G401.6 (cell line): Measurements from ENCODE around the gene SYNM.
"Not testable (repeated sequence)": the region's sequence is repeated elsewhere in the genome, so short reads cannot be mapped to it uniquely, and the experiment has no call there.

Experiments
- FAIRE-seq: peaks from 2 replicates; lab custom pipeline; 2012; peaks lifted over from hg19 to GRCh38; lab: Jason Lieb, UNC

The SYNM gene

DNA sequence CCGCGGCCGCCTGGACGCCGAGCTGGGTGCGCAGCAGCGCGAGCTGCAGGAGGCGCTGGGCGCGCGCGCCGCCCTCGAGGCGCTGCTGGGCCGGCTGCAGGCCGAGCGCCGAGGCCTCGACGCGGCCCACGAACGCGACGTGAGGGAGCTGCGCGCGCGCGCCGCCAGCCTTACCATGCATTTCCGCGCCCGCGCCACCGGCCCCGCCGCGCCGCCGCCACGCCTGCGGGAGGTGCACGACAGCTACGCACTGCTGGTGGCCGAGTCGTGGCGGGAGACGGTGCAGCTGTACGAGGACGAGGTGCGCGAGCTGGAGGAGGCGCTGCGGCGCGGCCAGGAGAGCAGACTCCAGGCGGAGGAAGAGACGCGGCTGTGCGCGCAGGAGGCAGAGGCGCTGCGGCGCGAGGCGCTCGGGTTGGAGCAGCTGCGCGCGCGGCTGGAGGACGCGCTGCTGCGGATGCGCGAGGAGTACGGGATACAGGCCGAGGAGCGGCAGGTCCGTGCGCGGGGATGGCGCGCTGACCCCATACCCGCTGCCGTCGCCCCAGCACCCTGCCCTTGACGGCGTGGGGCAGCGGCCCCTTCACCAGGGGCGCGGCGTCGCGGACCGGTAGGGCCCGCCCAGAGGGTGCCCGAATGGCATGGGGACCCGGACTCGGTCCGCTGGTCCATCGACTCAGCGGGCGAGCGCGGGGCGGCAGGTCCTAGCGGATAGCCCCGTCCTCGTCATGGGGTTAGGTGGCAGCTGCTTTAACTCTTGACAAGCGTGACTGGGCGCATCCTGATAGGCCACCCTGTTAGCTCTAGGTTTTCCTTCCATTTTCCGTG, 848 bp downstream of the SYNM start:
- no peak for FAIRE-seq

DNA sequence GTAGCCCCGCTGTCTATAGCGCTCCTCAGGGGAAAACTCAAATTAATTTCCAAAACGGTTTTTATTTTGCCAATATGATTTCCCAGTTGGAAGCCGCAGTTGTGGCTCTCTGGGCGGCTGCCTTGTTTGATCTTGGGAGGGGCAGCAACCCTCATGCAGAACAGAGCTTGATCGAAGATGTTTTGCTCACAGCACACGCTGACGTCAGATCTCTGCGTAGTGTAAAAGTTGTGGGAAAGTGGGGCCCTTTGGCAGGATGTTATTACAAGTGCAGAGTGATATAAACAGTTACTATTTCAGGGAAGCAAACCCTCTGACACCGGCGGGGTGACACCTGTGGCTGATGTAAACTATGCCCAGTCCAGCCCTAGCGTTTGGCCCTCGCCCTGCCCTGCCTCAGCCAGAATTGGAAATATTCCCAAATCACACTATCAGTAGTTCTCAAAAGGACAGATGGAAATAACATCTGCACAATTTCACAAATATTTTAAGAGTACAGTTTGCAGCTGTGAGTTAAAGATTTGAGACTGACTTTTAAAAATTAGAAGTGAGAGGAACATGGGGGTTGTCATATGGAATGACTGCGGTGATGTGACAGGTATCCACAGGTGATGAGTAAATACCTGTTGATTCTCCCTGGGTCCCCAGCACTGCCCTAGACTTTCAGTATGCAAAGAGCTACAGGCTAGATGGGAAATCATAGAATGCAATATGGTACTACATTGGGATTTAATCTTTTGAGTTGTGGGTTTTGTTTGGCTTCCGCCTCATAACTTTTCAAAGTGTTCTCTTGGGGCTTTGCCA, 1.7 kb downstream of the SYNM start:
- no peak for FAIRE-seq

DNA sequence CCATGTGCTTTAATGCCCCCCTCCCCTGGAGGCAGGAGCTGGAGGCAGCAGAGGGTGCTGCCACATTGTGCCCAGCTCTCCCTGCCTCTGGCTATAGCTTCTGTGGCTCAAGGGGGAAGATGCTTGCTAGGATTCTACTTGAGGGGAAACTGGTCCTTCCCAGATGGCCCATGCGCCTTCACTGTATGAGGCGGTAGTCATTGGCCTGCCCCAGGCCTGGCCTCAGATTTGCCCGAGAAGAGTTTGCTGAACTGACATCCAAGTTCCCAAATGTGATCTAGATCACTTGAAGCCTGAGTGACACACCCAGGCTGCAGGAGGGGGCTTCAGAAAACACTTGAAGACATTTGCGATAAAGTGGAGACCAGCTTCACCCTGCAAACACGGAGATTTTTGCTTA, 4.1 kb downstream of the SYNM start:
- no peak for FAIRE-seq

DNA sequence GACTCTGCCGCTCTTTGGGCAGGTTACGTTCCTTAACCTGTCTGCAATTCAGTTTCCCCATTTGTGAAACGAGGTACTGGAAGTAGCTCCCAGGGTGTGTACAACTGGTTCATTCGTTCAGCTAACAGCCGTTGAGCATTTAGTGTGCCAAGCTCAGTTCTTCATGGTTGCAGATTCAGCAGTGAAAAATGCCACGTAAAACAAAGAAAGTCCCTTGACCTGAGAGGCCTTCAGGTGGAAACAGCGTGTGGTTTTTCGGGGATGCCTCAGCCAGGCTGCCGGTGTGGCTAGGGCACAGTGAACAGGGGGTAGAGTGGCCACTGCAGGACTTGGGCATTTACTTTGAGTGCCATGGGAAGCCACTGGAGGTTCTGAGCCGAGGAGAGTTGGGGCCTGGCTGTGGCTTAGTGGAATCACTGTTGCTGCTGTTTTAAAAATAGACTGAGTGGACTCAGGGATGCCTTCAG, 4.7 kb downstream of the SYNM start:
- FAIRE-seq: no peak

DNA sequence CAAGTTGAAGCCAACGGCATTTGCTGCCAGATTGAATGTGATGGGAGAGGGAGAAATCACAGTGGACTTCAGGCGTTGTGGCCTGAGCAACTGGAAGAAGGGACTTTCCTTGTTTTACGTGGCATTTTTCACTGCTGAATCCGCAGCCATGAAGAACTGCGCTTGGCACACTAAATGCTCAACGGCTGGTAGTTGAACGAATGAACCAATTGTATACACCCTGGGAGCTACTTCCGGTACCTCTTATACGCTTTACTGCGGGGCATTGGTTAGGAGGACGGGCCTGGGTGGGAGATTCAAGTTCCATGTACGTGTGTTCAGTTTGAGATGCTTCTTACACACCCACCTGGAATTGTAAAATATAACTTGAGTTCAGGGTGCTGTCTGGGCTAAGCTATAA, 5.2 kb downstream of the SYNM start:
- no peak for FAIRE-seq

DNA sequence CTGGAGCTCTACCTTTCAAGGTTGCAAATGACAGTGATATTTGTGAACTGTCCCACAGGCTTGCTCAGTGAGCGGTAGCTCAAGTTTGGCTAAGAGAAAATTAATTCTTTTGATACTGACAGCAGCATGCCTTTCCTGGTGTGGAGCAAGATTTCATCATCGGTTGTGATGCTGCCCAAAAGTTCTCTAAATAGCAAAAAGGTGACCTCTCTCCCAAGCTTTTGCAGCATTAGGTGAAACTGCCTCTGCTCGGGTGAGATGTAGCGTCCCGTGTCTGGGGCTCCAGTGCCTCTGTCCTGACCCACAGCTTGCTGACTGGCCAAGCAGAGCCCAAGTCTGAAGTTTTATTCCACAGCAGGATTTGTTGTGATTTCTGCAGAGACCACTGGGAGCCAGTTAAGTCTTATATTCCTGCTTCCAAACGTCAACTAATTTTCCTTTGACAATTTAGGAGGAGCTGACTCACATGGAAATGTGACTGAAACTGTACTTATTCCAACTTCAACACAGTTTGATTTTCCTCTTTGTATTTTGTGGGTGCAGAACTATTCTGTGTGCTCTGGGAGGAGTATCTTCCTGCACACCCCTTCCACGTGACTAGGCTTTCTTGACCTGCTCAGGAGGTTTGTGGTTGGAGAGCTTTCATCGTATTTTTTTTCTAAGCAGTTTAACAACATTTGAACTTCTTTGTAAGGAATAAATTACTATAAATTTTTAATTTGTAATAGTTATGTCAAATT, 5.9 kb downstream of the SYNM start:
- FAIRE-seq: no peak

DNA sequence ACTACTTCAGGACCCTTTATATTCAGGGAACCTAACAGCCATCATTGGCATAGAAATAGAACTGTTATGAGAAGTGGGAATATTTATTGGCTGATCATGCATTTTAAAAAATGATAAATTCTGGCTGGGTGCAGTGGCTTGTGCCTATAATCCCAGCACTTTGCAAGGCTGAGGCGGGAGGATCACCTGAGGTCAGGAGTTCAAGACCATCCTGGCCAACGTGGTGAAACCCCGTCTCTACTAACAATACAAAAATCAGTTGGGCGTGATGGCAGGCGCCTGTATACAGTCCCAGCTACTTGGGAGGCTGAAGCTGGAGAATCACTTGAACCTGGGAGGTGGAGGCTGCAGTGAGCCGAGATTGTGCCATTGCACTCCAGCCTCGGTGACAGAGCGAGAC, 6.8 kb downstream of the SYNM start:
- FAIRE-seq: not testable (repeated sequence)

DNA sequence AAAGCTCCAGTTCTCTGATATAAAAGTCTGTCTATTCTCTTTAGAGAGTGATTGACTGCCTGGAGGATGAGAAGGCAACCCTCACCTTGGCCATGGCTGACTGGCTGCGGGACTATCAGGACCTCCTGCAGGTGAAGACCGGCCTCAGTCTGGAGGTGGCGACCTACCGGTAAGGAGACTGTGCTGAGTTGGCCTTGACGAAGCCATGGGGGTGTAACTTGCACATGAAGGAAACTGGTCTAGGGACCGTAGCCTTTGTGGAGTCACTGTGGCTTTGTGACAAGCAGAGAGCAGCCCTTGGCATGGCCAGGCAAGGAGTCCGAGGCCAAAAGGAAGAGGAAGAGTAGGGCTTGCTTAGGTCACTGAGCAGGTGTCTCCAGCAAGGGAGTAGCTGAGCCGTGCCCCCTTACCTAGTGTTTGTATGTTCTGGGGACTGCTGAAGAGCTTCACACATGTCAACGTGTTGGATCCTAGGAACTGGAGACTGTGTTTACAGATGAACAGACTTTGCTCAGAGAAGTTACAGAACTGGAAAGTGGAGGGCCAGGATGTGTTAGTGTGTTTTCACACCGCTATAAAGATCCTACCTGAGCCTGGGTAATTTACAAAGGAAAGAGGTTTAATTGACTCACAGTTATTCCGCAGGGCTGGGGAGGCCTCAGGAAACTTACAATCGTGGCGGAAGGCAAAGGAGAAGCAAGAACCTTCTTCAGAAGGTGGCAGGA, 8.8 kb downstream of the SYNM start:
- FAIRE-seq: no peak

DNA sequence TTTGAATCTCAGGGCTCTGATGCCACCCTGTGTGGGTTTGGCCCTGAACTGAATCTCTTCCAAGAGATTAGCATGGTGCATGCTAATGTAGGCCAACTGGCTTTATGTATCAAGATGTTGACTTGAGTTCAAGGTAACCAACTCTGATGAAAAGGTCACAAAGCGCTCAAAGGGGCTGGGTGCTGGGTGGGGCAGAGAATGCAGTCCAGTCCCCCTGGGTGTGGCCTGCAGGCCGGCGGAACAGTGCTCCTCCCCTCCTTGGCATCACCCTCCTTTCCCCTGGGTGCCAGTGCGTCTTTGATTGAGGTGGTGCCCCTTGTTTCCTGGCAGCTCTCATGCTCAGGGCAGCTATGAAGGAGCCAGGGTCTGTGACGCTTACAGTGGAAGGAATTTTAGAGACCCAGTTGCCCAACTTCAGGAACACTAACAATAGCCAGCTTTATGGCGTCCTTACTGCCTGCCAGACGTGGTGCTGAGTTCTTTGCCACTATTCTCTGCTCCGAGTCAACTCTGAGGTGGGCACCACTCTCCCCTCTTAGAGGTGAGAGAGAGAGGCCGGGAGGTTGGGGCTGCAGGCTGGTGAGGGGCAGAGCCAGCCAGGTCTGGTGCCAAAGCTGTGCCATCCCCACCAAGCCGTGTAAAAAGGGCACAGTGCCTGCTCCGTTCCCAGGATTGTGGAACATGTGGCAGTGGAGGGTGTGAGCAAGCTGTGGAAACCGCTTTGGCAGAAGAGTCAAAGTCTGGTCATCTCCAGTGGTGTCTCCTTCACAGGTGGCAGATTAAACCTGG, 9.8 kb downstream of the SYNM start:
- no peak for FAIRE-seq

DNA sequence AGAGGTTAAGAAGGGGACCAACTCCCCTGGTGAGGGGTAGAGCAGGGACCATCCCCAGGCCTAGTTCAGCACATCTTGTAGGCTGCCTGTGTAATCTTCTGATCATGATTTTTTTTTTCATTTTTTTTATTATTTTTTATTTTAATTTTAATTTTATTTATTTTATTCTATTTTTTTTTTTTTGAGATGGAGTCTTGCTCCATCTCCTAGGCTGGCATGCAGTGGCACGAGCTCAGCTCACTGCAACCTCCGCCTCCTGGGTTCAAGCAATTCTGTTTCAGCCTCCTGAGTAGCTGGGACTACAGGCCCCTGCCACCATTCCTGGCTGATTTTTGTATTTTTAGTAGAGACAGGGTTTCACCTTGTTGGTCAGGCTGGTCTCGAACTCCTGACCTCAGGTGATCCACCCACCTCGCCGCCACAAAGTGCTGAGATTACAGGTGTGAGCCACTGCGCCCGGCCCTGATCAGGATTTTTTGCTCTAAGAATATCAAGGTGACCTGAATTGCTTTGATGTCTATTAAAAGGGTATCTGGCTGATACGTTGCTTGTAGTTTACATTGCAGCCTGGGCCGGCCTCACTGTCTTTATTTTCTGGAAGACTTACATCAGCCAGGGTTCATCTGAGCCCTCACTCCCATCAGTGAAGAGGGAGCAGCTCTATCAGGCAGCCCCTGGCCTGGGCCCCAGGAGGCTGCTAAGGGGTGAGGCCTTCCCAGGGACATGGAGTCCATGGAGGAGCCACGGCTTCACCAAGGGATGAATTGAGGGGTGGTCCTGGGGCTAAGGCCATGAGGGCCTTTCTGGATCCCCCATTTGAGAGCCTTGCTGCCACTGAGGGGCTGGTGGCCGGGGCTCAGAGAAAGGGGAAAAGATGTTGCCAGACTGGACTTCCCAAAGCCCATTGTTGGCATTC, 10.7 kb downstream of the SYNM start:
- FAIRE-seq: no peak

DNA sequence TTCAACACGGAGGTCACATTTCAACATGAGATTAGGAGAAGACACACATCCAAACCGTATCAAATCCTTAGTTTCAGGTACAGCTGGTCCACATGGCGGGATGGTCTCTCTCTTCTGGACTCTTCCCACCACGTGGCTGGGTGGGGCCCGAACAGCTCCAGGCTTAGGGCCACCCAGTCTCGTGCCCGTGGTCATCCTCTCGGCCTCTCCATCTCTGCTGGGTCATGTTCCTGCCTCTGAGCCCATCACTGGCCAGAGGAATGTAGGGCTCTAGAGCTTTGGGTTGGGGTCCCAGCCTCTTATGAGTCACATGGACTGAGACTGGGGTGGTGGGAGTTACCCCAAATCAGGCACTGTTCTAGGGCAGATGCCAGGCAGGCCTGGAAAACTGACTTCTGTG, 12.2 kb downstream of the SYNM start:
- no peak for FAIRE-seq

DNA sequence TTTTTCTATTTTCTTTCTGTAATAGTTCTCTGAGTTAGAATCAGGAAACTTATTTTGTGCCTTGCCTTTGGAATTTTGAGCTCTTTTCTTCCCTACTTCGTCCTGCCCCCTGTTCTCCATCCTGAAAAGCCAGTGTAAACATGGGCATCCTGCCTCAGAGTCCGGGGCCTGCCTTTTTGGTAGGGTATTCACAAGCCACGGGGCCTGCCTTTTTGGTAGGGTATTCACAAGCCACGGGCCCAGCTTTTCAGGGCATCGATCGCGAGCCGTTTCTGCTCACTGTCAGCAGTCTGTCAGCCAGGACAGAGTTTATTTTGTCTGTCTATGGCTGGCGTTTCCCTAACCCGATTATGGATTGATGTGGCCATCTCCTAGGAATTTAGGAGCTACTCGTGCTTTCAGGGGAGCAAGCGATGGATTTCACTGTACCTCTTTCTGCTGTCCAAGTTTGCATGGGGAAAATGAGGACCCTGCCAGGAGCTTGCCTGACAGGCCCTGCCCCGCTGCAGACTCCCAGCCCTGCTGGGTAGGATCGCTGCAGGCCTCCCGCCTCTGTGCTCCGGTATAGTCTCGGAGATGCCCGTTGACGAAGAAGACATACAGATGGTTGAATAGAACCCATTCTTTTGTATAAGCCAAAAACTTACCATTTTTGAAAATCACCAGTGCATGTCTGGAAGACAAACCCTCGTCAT, 12.8 kb downstream of the SYNM start:
- FAIRE-seq: no peak

DNA sequence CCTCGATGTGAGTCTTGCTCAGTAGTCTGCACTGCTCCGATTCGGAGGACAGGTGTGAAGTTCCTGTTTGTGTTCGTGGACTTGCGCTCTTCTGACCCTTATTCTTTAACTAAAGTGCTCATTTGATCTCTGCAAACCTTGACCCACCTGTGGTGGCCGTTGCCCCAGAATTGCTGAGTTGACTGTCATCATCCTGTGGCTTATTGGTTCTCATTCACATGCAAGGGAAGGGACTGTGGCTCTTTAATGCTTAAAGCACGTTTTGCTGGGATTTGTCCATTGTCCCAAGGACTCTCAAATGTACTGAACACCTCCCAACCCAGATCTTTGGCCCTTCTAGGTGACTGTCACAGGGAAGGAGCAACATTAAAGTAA, 13.4 kb downstream of the SYNM start:
- no peak for FAIRE-seq

DNA sequence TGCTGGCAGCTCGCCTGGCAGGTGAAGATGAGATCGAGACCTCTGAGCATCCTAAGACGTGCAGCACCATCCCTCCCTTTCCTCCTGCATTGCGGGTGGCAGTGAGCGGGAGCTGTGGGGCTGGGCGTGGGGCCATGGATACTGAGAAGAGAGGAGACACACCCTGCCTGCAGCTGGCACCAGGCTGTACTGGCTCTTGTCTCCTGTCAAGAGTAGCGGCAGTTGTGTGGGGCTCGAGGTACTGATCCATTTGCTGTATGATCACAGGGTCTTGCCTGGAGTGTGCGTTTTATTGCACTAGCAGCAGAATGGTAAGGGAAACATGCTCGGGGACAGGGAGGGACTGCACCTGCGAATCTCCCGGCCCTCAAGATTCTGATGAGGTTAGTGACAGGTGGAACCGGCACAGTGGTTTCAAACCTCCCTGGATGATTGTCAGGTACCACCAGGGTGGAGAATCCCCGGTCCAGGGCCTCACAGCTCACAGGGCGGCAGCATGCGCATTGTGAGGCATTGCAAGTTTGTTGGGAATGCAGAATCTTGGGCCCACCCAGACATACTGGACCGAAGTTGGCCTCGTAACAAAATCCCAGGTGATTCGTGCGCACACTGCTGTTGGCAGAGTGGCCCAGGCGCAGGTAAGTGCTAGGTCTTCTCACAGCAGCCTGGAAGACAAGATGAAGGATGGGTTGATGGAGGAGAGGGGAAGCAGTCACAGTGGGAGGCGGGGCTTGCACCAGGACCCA, 14.1 kb downstream of the SYNM start:
- FAIRE-seq: no peak

DNA sequence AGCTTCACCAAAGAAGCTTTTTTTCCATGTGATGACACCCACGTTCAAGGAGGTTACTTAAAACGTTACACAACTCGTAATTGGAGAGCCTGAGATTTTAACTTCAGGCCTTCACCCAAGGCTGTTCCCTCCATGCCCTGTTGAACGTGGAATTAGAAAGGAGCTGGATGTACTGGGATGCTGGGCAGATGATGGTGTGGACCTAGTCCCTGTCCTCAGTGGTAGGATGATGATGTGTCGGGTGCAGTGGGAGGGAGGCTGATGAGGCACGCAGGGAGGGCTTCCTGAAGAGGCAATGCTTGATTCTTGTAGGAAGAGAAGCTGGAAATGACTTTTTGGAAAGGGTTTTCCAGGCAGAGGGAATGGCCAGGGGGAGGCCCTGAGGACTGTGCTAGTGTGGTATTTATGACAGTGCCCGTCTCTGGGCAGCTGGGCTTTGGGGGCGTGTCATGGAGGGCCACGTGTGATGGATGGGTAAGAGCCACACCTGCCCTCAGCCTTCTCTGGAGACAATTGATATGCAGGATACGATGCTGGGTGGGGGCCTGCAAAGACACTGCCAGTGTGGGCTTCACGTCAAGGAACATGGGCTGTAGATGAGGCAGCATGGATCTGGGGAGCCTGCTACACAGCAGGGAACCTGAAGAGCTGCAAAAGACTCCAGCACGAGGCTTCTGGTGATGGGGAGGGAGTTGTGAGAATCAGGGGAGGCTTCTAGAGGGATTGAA, 15.3 kb downstream of the SYNM start:
- FAIRE-seq: no peak

DNA sequence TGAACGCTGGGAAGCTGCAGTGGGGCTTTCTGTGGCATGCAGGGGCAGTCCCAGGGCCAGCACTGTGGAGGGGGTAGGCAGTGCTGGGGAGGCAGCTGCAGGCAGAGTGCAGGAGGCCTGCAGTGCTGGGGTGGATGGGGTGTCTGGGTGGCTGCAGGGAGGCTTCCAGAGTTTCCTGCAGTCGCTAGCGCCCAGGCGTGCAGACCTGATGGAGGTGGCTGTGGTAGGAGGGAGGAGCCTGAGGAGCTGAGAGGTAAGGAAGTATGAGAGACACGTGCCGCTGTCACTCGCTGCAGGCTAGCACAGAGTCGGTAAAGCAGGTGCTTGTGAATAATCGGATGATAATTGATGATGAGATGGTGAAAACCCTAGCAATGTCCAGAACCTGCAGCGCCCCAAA, 16.3 kb downstream of the SYNM start:
- FAIRE-seq: no peak

DNA sequence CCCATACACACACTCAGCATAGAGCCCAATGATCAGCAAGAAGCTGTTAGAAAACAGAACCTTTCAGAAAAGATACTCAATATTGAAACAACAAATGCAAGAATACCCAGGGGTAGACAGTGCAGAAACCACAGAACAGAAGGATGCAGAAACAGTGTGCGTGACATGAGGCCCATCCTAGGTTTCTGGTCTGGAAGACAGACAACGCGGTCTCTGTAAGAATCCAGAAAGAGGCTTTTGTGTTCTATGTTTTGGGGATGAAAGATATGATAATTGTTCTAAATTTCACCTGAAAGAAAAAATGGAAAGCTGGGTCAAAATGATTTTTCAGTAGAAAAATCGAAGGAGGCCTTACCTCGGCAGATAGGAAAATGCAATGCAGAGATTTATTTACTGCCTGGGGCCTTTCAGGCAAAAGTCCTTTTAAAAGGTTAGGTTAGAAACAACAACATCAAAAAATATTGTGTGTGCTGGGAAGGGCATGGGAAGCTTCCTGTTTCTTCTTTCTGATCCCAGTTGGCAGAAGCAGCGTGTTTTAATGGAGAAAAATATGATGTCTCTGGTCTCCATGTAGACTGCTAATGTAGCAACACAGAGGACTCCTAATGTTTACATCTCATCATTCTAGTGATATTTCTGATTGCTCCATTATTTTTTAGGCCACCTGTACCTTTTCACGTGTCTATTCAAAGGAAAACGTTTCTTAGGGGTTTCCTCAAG, 17.0 kb downstream of the SYNM start:
- FAIRE-seq: peak; percentile 56
